HEK293 (cell line): ENCODE measurements around the gene SLC6A4.

Experiments
- CTCF ChIP-seq: fragments of 450-650 bp; formaldehyde crosslinking; IDR thresholded peaks from 2 replicates; pipeline ENCODE4 v1.5.1; 2016; ENCODE audit warnings: missing biosample characterization, missing genetic modification characterization
- SETDB1 ChIP-seq: IDR thresholded peaks from one replicate; pipeline ENCODE4 v1.6.1; 2017; ENCODE audit warnings: mild to moderate bottlenecking, low read length, moderate library complexity, mixed read lengths; ENCODE audit not compliant: insufficient read length
- ZBTB49 ChIP-seq: fragments of 450-650 bp; formaldehyde crosslinking; IDR thresholded peaks from 2 replicates; pipeline ENCODE4 v1.5.1; 2016; ENCODE audit warnings: missing biosample characterization, missing genetic modification characterization, low read depth
- ZNF274 ChIP-seq, 2 experiments: fragments of 200-500 bp in 1 of 2; fragments of 450-650 bp in 1 of 2; sonication (Bioruptor generic) in 1 of 2; formaldehyde crosslinking in 1 of 2; IDR thresholded peaks; 2 replicates each; pipeline versions ENCODE4 v1.5.1 to v1.6.1; 2014 to 2016; ENCODE audit warnings: borderline replicate concordance in 1 of 2, inconsistent platforms in 1 of 2, low read length in 1 of 2, missing biosample characterization in 1 of 2, missing genetic modification characterization in 1 of 2

- no peak for TF ChIP-seq ZNF274 (IDR thresholded peaks at IDR 0.05; ENCODE audit: low read length)
- TF ChIP-seq ZNF274 (tag by site-specific recombination; IDR thresholded peaks at IDR 0.05; ENCODE audit: borderline replicate concordance) = no peak
- TF ChIP-seq SETDB1 = no peak
- TF ChIP-seq ZBTB49 (tag by site-specific recombination) = no peak
- no peak for TF ChIP-seq CTCF (tag by site-specific recombination)
These were observed 15.7 kb downstream of the SLC6A4 start for GRCh38 chr17:30219833-30220232.
